GM10847 (cell line): ENCODE results near the gene RPL6.

ENCODE experiments used
- POLR2A ChIP-seq: IDR thresholded peaks from 2 replicates; pipeline ENCODE4 v1.6.1; 2011; ENCODE audit not compliant: insufficient read length; ENCODE audit errors: extremely low read depth

RPL6 gene

GRCh38 chr12:112421363-112421762, 12.0 kb upstream of the RPL6 start:
- TF ChIP-seq POLR2A: no peak

DNA sequence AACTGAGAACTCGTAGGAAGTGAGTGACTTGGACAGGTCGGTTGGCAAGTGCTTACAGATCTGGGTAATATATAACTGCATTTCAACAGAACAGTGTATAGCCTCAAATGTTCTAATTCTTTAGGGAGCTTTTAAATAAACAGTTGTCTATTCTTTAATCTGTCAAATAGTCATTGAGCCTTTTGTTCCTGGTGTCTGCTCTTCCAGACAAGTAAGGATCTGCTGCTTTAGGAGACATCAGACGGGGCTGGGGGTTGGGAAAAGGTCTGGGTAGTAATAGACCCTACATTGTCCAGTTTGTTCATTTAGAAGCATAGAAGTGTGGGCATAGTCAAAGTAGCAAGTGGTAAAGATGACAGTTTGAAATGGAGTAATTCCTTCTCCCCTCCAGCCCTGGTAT, 11.3 kb upstream of the RPL6 start:
- no peak for TF ChIP-seq POLR2A

- no peak for TF ChIP-seq POLR2A
Observed at GRCh38 chr12:112419297-112420133, 10.1 kb upstream of the RPL6 start.

GRCh38 chr12:112418608-112419296, 9.3 kb upstream of the RPL6 start, which contains the start of gene PTPN11:
TSS of gene PTPN11 (plus strand) at chr12:112418947. CDS start at chr12:112419112, 165 bp downstream.
- TF ChIP-seq POLR2A: peak; percentile 98

DNA sequence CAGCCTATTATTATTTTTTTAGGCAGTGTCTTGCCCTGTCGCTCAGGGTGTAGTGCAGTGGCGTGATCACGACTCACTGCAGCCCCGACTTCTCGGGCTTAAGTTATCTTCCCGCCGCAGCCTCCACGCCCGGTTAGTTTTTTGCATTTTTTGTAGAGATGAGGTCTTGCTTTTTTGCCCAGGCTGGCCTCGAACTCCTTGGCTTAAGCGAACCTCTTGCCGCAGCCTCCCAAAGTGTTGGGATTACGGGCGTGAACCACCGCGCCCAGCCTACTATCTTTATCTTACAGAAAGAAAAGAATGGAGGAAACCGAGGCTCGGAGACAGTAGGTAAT, 8.8 kb upstream of the RPL6 start:
- no peak for TF ChIP-seq POLR2A

- TF ChIP-seq POLR2A: no peak
Observed at GRCh38 chr12:112413855-112414625, 4.6 kb upstream of the RPL6 start.

- no peak for TF ChIP-seq POLR2A
Observed at GRCh38 chr12:112409906-112410244, 470 bp upstream of the RPL6 start.

DNA sequence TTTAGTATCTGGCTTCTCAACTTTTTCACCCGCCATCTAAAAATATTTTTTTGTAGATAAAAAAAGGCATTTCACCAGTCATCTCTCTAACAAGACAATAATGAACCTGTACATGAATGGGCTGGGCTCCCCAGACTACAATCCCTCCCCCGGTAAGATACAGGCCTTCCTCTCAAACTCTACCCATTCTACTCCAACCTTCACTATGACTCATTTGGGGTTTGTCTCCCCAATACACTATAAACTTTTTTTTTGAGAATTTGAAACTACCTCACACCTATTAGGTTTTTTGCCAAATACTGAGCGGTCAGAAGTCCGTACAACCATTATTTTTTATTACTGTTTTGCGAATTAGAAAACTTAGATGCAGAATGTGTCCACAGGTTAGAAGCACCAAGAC, 784 bp downstream of the RPL6 start:
- TF ChIP-seq POLR2A: no peak

- TF ChIP-seq POLR2A: no peak
Observed at GRCh38 chr12:112406519-112407488, 2.6 kb downstream of the RPL6 start.

- no peak for TF ChIP-seq POLR2A
Observed at GRCh38 chr12:112401903-112402498, 7.4 kb downstream of the RPL6 start.

- TF ChIP-seq POLR2A: no peak
Observed at GRCh38 chr12:112401054-112401453, 8.4 kb downstream of the RPL6 start.

DNA sequence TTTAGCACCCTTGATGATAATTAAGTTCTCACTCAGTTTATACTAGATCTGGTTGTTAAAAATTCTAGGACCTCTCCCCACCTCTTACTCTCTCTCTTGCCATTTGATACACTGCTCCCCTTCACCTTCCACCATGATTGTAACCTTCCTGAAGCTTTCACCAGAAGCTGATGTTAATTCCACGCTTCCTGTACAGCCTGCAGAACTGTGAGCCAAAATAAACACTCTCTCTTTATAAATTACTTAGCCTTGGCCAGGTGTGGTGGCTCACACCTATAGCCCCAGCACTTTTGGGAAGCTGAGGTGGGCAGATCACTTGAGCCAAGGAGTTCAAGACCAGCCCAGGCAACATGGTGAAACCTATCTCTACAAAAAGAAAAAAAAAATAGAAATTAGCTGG, 16.1 kb downstream of the RPL6 start:
- no peak for TF ChIP-seq POLR2A

DNA sequence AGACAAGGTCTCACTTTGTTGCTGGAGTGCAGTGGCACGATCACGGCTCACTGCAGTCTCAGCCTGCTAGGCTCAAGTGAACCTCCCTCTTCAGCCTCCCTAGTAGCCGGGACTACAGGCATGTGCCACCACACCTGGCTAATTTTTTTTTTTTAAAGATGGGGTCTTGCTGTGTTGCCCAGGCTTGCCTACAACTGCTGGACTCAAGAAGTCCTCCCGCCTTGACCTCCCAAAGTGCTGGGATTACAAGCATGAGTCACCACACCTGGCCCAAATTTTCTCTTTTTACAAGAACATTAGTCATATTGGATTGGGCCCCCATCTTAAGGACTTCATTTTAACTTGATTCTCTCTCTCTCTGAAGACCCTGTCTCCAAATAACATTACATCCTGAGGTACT, 20.2 kb downstream of the RPL6 start:
- no peak for TF ChIP-seq POLR2A

DNA sequence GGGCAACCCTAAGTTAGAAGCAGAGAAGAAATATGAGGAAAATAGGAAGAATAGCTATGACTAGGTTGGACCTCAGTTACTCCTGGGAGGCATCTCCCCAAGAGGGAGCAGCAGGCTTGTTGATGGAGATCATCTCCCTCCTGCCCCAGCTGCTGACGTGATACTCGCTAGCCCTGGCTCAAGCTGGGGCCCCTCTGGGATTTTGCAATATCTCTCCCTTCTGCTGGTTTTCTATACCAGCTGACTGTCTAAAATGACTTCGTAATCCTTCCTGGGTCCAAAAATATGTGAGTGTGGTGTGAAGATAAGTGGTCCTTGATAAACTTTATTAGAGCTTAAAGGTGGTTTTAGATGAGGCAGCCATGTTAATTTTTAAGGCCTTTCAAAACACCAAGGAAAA, 22.7 kb downstream of the RPL6 start:
- TF ChIP-seq POLR2A: no peak
